GM15510 (cell line): ENCODE results near the gene AKAP10.

Source experiments
- POLR2A ChIP-seq: IDR thresholded peaks from 3 replicates; pipeline ENCODE4 v1.6.1; 2011; ENCODE audit warnings: borderline replicate concordance; ENCODE audit not compliant: insufficient read length; ENCODE audit errors: extremely low read depth

Gene AKAP10

GRCh38 chr17:19865021-19865420, 112.6 kb downstream of the AKAP10 start:
- TF ChIP-seq POLR2A: no peak

- TF ChIP-seq POLR2A: no peak
Measured at GRCh38 chr17:19857640-19858039, 120.0 kb downstream of the AKAP10 start.
